ENCODE results near the gene IL31RA.

IL31RA gene

DNA sequence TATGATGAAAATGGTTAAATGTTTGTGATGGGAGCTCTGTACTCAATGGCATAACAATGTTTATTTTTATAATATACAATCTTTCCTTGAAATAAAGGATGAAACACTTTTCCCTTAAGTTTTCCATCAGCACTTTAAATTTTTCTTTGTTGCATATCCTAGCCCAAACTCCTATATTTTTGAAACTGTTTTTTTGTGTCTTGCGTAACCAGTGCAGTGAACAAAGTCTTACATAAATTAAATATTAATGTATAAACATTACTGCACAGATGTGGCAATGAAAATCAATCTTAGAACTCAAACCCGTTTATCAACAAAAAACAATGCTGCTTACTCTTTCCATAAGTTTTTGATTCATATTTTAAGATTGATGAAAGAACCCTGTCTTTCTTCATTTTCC is 34.1 kb upstream of the IL31RA start:
- Histone ChIP-seq H3K9ac (ENCODE audit: low read depth, low read length) (no peak overlapping the region), H3K36me3 (ENCODE audit: insufficient read depth, low read length) (no peaks in the 10 kb centered on the region), H4K20me1 (ENCODE audit: insufficient read depth, low read length) (no peaks in the 10 kb centered on the region), H3K4me3 (ENCODE audit: low read depth in 1 of 2, low read length in 2 of 2) (no peak overlapping the region), H3K27ac (ENCODE audit: low read length) (no peak overlapping the region), H3K4me2 (ENCODE audit: insufficient read depth, low read length) (no peak overlapping the region), H3K79me2 (ENCODE audit: insufficient read depth, low read length) (no peaks in the 10 kb centered on the region), H3K9me3 (ENCODE audit: insufficient read depth, low read length, severe bottlenecking) (no peaks in the 10 kb centered on the region), H3K27me3 (ENCODE audit: insufficient read depth, low read length, poor library complexity) (no peaks in the 10 kb centered on the region), H2AFZ (ENCODE audit: low read depth, low read length) (no peak overlapping the region), H3K4me1 (ENCODE audit: insufficient read depth, low read length) (peaks cover 8% of the 10 kb centered on the region)
- DNase-seq (no peak), ATAC-seq (ENCODE audit: insufficient read depth, low read depth) (no peak)
- TF ChIP-seq CTCF (IDR thresholded peaks at IDR 0.05; ENCODE audit: borderline replicate concordance, extremely low read depth, low read length, poor library complexity, severe bottlenecking) (no peak), EZH2 (IDR thresholded peaks at IDR 0.05; ENCODE audit: borderline replicate concordance, low read depth, low read length, severe bottlenecking) (no peak)

DNA sequence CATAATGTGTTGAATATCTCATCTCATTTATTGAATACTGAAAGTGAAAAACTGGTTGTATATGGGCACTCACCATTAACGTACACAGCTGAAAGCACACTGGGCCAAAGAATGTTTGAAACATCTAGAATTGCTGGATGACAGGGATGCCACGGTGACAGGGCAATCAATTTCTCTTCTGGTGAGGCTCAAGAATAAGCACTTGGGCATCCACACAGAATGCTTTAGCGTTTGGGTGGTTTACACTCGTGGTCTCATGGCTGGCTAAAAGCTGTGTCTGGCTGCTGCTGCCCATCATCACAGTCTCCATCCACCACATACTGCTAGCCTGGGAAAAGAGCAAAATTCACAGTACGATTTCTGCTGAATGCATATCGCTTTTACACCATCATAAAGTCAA is 30.7 kb upstream of the IL31RA start:
- H3K4me2 ChIP-seq (ENCODE audit: insufficient read depth, low read length): no peak overlapping the region
- H3K9ac ChIP-seq (ENCODE audit: low read depth, low read length): no peak overlapping the region
- no peaks in the 10 kb centered on the region for H3K36me3 ChIP-seq (ENCODE audit: insufficient read depth, low read length)
- no peak overlapping the region for H3K27ac ChIP-seq (ENCODE audit: low read length)
- DNase-seq (no peak), ATAC-seq (ENCODE audit: insufficient read depth, low read depth) (no peak)
- H3K4me3 ChIP-seq (ENCODE audit: low read depth in 1 of 2, low read length in 2 of 2): no peak overlapping the region
- TF ChIP-seq CTCF (IDR thresholded peaks at IDR 0.05; ENCODE audit: borderline replicate concordance, extremely low read depth, low read length, poor library complexity, severe bottlenecking) (no peak), EZH2 (IDR thresholded peaks at IDR 0.05; ENCODE audit: borderline replicate concordance, low read depth, low read length, severe bottlenecking) (no peak)
- no peaks in the 10 kb centered on the region for H3K27me3 ChIP-seq (ENCODE audit: insufficient read depth, low read length, poor library complexity)
- H3K9me3 ChIP-seq (ENCODE audit: insufficient read depth, low read length, severe bottlenecking): no peaks in the 10 kb centered on the region
- no peaks in the 10 kb centered on the region for H4K20me1 ChIP-seq (ENCODE audit: insufficient read depth, low read length)
- peaks cover 8% of the 10 kb centered on the region for H3K4me1 ChIP-seq (ENCODE audit: insufficient read depth, low read length)
- H3K79me2 ChIP-seq (ENCODE audit: insufficient read depth, low read length): no peaks in the 10 kb centered on the region
- no peak overlapping the region for H2AFZ ChIP-seq (ENCODE audit: low read depth, low read length)

- H3K27ac ChIP-seq (ENCODE audit: low read length): no peak overlapping the region
- no peak for DNase-seq
- no peak for ATAC-seq (ENCODE audit: insufficient read depth, low read depth)
- H3K4me2 ChIP-seq (ENCODE audit: insufficient read depth, low read length): no peak overlapping the region
- no peaks in the 10 kb centered on the region for H3K4me1 ChIP-seq (ENCODE audit: insufficient read depth, low read length)
- no peaks in the 10 kb centered on the region for H3K79me2 ChIP-seq (ENCODE audit: insufficient read depth, low read length)
- H3K9me3 ChIP-seq (ENCODE audit: insufficient read depth, low read length, severe bottlenecking): no peaks in the 10 kb centered on the region
- H2AFZ ChIP-seq (ENCODE audit: low read depth, low read length): no peak overlapping the region
- no peaks in the 10 kb centered on the region for H3K27me3 ChIP-seq (ENCODE audit: insufficient read depth, low read length, poor library complexity)
- no peak overlapping the region for H3K9ac ChIP-seq (ENCODE audit: low read depth, low read length)
- H3K36me3 ChIP-seq (ENCODE audit: insufficient read depth, low read length): no peaks in the 10 kb centered on the region
- H4K20me1 ChIP-seq (ENCODE audit: insufficient read depth, low read length): no peaks in the 10 kb centered on the region
- TF ChIP-seq CTCF (IDR thresholded peaks at IDR 0.05; ENCODE audit: borderline replicate concordance, extremely low read depth, low read length, poor library complexity, severe bottlenecking): no peak
- TF ChIP-seq EZH2 (IDR thresholded peaks at IDR 0.05; ENCODE audit: borderline replicate concordance, low read depth, low read length, severe bottlenecking): no peak
- no peak overlapping the region for H3K4me3 ChIP-seq (ENCODE audit: low read depth in 1 of 2, low read length in 2 of 2)
Observed at GRCh38 chr5:55821731-55822512, 29.2 kb upstream of the IL31RA start.

All from DND-41 (cell line).